ENCODE results near the gene SLC24A4.

- TF ChIP-seq CTCF (conservative IDR thresholded peaks at IDR 0.05 in 1 of 2, IDR thresholded peaks at IDR 0.05 in 1 of 2; ENCODE audit: extremely low read depth in 1 of 2, insufficient read depth in 1 of 2, low read depth in 1 of 2, low read length in 2 of 2) (no peak), EZH2 (IDR thresholded peaks at IDR 0.05; ENCODE audit: borderline replicate concordance, low read length) (no peak)
Measured at GRCh38 chr14:92459950-92460421, 137.0 kb downstream of the SLC24A4 start.
